ENCODE data around the gene RDH13.
"Not testable (repeated sequence)": the region's sequence is repeated elsewhere in the genome, so short reads cannot be mapped to it uniquely, and the experiment has no call there.

RDH13 gene

GRCh38 chr19:55076321-55076720 lies 13.4 kb upstream of the RDH13 start:
- no peak for DNase-seq (ENCODE audit: low spot score)

DNA sequence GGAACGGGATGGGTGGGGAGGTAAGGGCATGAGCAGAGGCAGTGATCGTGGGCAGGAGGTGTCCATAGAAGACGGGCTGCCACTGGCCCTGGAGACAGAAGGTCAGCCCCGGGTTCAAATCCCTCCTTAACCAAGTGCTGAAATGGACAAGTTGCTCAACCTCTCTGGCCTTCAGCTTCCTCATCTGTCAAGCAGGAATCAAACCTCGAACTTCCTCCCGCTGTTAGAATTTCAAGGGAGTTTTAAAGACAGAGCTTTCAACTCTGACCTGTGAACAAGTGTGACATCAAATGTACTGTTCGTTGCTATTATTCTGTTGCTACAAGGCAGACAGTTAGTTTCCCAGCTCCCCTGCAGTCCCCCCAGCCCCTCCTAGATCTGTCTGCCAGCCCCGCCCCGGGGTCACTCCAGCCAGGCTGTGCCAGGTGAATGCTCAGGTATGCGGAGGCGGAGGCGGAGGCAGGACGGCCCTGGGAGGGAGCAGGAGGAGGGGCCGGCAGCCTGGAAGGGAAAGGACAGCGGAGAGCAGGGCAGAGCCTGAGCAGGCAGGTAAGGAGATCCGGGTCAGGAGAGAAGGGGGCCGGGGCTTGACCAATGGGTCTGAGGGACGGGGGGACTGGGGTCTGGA lies 12.5 kb upstream of the RDH13 start, which contains the start of gene EPS8L1:
TSS of gene EPS8L1 (plus strand) at position 499 of the 628 bp plus-strand sequence. CDS start 576 bp downstream, outside the sequence.
- DNase-seq (ENCODE audit: low spot score) = no peak

GRCh38 chr19:55071913-55072312 lies 9.0 kb upstream of the RDH13 start:
- no peak for DNase-seq (ENCODE audit: low spot score)

GRCh38 chr19:55071129-55071502 lies 8.2 kb upstream of the RDH13 start:
- no peak for DNase-seq (ENCODE audit: low spot score)

- no peak for DNase-seq (ENCODE audit: low spot score)
Observed at GRCh38 chr19:55070466-55071128, 7.6 kb upstream of the RDH13 start.

DNA sequence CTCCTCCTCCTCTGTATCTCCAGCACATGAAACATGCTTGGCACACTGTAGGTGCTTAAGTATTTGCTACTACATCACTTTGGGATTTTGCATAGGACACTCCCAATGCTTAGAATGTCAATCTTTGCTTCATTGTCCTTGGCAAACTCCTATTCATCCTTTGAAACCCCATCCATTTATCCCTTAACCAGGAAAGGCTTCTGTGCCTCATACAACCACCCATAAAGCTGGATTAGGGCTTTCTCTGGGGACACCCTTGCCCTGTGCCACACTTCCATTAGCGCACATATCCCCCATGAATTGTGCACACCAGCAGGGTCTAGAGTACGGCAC lies 6.9 kb upstream of the RDH13 start:
- DNase-seq (ENCODE audit: low spot score) = no peak

GRCh38 chr19:55068950-55069864 lies 6.3 kb upstream of the RDH13 start:
- DNase-seq (ENCODE audit: low spot score) = no peak

GRCh38 chr19:55067869-55068268 lies 4.9 kb upstream of the RDH13 start:
- no peak for DNase-seq (ENCODE audit: low spot score)

GRCh38 chr19:55066107-55066709 lies 3.3 kb upstream of the RDH13 start:
- DNase-seq (ENCODE audit: low spot score) = no peak

DNA sequence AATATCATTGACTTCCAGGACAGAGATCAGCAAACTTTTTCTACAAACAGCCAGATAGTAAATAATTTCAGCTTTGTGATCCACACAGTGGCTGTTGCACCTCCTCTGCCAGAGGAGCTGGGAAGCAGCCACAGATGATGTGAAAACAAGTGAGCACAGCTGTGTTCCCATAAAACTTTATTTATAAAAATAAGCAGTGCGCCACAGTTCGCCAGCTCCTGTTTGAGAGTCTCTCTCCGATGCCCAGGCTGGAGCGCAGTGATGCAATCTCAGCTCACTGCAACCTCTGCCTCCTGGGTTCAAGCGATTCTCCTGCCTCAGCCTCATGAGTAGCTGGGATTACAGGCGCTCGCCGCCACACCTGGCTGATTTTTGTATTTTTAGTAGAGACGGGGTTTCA lies 2.6 kb upstream of the RDH13 start:
- DNase-seq (ENCODE audit: low spot score) = not testable (repeated sequence)

- no peak for DNase-seq (ENCODE audit: low spot score)
Observed at GRCh38 chr19:55063492-55063843, 520 bp upstream of the RDH13 start.

DNA sequence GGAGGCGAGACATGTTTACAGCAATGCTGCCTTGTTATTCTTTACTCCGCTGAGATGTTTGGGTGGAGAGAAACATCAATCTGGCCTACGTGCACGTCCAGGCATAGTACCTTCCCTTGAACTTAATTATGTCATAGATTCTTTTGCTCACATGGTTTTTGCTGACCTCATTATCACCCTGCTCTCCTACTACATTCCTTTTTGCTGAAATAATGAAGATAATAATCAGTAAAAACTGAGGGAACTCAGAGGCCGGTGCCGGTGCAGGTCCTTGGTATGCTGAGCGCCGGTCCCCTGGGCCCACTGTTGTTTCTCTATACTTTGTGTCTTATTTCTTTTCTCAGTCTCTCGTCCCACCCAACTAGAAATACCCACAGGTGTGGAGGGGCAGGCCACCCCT lies 2.7 kb downstream of the RDH13 start:
- not testable (repeated sequence) for DNase-seq (ENCODE audit: low spot score)

DNA sequence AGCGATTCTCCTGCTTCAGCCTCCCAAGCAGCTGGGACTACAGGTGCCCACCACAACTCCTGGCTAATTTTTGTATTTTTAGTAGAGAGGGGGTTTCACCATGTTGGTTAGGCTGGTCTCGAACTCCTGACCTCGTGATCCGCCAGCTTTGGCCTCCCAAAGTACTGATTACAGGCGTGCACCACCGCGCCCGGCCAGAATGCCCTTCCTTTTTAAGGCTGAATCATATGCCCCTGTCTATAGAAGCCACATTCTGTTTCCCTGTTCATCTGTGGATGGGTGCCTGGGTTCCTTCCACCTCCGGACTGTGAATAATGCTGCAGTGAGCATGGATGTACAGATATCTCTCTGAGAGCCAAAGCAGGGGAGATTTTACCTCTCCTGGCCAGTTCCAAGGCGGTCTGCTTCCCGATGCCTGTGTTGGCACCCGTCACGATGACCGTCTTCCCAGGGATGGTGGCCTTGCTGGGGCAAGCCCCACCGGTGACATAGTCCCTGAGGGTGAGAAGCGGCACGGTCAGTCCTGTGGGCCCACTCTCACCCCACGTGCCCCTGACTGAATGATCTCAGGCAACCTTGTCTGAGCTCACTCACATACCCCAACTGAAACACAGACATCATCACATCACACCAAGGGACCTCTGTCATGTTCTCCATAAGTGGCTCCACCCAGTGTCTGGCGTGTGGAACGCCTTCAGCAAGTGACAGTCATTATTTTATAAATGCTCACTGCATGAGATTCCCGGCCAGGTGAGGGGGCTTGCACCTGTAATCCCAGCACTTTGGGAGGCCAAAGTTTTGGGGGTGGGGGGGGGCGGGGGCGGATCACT lies 4.0 kb downstream of the RDH13 start:
- no peak for DNase-seq (ENCODE audit: low spot score)

DNA sequence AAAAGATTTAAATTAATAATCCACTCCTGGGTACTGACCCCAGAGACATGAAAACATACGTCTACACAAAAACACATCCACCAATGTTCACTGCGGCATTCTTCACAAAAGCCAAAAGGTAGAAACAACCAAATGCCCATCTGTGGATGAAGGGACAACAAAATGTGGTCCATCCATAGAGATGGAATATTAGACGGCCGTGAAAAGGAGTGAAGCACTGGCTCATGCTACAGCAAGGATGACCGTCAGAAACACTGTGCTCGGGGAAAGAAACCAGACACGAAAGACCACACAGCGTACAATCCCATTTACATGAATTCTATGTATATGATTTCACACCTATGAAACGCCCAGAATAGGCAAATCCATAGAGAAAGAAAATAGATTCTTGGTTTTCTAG lies 6.1 kb downstream of the RDH13 start:
- DNase-seq (ENCODE audit: low spot score) = no peak

GRCh38 chr19:55053735-55054134 lies 9.2 kb downstream of the RDH13 start:
- DNase-seq (ENCODE audit: low spot score) = no peak

DNA sequence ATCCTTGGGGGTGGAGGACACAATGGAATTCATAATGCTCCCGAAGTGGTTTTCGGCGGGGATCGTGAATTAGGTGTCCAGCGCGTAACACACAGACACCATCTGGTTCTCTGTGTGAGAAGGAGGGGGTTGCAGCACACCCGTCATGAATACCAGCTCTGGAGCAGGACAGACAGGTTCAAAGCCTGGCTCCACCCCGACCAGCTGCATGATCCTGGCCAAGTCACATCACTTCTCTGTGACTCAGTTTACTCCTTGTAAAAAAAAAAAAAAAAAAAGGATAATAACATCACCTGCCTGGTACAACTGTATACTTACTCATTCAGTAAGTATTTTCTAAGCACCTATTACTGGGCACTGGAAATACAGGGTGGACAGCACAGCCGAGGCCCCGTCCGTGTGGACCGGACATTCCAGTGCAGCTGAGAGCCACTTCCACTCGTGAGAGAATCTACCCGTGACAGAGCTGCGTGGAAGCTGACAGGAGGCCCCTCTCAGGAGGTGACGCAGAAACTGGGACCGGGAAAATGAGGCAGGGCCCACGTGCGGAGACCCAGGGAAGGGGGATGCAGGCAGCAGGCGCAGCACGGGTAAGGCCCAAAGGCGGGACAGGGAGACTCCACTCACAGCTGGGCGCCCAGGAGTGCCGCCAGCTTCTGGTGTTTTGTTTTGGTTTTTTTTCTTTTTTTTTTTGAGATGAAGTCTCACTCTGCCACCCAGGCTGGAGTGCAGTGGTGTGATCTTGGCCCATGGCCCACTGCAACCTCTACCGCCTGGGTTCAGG lies 12.0 kb downstream of the RDH13 start:
- DNase-seq (ENCODE audit: low spot score) = no peak

GRCh38 chr19:55048446-55048845 lies 14.5 kb downstream of the RDH13 start:
- DNase-seq (ENCODE audit: low spot score) = no peak

DNA sequence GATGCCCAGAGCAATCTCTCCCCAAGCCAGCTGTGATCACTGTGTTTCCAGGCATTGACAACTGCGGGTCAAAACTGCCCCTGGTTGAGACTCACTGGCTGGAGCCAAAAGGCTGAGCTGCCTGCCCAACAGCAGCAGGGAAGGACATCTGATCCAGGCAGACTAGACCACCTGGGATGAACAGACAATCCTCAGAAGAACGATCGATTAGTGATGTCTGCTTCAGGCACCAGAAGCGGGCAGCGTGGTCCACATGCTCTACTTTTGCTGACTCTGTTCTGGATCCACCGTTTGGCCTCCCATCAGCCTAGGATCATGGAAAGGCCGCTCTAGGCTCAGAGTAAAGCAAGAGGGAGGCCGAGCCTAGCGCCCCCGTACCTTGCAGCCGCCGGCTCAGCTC lies 15.0 kb downstream of the RDH13 start:
- DNase-seq (ENCODE audit: low spot score) = no peak

DNA sequence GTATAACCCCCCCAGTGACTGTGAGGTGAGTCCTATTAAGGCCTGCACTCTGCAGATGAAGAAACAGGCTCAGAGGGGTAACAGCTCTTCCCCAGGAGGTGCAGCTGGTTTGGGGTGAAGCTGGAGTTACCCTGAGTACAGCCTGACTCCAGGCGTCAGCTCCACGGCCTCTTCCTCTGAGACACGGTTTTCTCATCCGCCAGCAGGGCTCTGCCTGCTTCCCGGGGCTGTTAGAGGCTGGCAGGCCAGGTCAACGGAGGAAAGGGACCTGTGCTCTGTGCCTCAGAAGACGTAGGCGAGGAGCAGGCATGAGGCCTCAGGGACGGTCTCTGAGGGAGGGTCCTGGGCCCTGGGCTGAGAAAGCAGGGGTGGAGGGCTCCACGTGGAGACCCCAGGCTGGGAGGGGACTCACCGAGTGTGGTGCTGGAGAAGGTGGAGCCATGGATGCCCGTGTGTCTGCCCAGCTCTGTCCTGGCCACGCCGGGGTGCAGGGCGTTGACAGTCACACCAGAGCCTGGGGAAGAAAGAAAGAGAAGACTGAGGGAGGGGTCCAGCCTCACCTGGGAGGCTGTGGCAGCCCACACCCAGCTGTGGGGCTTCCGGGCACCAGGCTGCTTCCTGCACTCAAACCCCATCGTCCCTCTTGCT lies 15.8 kb downstream of the RDH13 start:
- DNase-seq (ENCODE audit: low spot score) = no peak
